ENCODE data around the gene HEXIM1.

- TF ChIP-seq, protein P1, sequence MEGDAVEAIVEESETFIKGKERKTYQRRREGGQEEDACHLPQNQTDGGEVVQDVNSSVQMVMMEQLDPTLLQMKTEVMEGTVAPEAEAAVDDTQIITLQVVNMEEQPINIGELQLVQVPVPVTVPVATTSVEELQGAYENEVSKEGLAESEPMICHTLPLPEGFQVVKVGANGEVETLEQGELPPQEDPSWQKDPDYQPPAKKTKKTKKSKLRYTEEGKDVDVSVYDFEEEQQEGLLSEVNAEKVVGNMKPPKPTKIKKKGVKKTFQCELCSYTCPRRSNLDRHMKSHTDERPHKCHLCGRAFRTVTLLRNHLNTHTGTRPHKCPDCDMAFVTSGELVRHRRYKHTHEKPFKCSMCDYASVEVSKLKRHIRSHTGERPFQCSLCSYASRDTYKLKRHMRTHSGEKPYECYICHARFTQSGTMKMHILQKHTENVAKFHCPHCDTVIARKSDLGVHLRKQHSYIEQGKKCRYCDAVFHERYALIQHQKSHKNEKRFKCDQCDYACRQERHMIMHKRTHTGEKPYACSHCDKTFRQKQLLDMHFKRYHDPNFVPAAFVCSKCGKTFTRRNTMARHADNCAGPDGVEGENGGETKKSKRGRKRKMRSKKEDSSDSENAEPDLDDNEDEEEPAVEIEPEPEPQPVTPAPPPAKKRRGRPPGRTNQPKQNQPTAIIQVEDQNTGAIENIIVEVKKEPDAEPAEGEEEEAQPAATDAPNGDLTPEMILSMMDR (IDR thresholded peaks at IDR 0.05), result no peak
- TF ChIP-seq EP300 (IDR thresholded peaks at IDR 0.05) (no peak), POLR2A (IDR thresholded peaks at IDR 0.05) (no peak), POLR2AphosphoS5 (IDR thresholded peaks at IDR 0.05) (no peak)
These were observed 27.5 kb downstream of the HEXIM1 start for GRCh38 chr17:45175759-45176115.

All from upper lobe of left lung (tissue), 4 donors.